Liver (tissue), 3 donors: Measurements from ENCODE around the gene NDUFAF8.

Source experiments
- FOXA1 ChIP-seq: IDR thresholded peaks from 2 replicates; pipeline ENCODE4 v1.6.1; 2016; ENCODE audit warnings: antibody characterized with exemption
- FOXA2 ChIP-seq: IDR thresholded peaks from 2 replicates; pipeline ENCODE4 v1.6.1; 2016; ENCODE audit warnings: antibody characterized with exemption
- GABPA ChIP-seq, 2 donors: IDR thresholded peaks in 1 of 2; conservative IDR thresholded peaks in 1 of 2; 2 replicates each; pipeline ENCODE4 v1.6.1; 2016; ENCODE audit warnings: antibody characterized with exemption in 2 of 2, mild to moderate bottlenecking in 1 of 2, moderate library complexity in 1 of 2
- YY1 ChIP-seq: IDR thresholded peaks from 2 replicates; pipeline ENCODE4 v1.6.1; 2016; ENCODE audit warnings: antibody characterized with exemption, mild to moderate bottlenecking
- TF ChIP-seq, protein P1 (sequence below): fragments of 150-350 bp; IDR thresholded peaks from 2 replicates; pipeline ENCODE4 v1.5.1; 2017; ENCODE audit warnings: improper control_type of control experiment, low read depth, low read length; ENCODE audit not compliant: missing input control
- TF ChIP-seq, protein P2 (sequence below): IDR thresholded peaks from 2 replicates; pipeline ENCODE4 v1.6.1; 2016; ENCODE audit warnings: antibody characterized with exemption, mild to moderate bottlenecking
- donor health status: healthy.
- donor health status: healthy.

DNA sequence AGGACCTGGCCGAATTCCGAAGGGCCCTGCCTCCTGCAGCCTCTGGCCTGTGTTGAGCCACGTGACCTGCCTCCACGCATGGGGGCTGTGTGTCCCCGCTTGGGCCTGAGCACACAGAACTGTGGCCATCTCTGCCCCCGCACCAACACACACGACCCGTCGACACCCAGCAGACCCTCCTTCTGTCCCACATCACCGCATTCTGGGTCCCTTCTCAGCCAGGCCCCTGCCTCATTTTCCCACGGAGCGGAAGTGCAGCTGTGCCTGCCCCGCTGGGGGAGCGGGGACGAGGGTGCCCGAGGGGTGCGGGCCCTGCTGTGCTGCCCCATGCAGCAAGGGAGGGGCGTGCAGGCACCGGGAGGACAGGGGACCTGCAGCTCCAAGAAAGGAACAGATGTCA lies 18.4 kb downstream of the NDUFAF8 start:
- TF ChIP-seq GABPA (IDR thresholded peaks at IDR 0.05 in 1 of 2, conservative IDR thresholded peaks at IDR 0.05 in 1 of 2) (no peak), FOXA1 (no peak), FOXA2 (no peak), YY1 (no peak)
- TF ChIP-seq, protein P1, sequence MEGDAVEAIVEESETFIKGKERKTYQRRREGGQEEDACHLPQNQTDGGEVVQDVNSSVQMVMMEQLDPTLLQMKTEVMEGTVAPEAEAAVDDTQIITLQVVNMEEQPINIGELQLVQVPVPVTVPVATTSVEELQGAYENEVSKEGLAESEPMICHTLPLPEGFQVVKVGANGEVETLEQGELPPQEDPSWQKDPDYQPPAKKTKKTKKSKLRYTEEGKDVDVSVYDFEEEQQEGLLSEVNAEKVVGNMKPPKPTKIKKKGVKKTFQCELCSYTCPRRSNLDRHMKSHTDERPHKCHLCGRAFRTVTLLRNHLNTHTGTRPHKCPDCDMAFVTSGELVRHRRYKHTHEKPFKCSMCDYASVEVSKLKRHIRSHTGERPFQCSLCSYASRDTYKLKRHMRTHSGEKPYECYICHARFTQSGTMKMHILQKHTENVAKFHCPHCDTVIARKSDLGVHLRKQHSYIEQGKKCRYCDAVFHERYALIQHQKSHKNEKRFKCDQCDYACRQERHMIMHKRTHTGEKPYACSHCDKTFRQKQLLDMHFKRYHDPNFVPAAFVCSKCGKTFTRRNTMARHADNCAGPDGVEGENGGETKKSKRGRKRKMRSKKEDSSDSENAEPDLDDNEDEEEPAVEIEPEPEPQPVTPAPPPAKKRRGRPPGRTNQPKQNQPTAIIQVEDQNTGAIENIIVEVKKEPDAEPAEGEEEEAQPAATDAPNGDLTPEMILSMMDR, result no peak
- TF ChIP-seq, protein P2, sequence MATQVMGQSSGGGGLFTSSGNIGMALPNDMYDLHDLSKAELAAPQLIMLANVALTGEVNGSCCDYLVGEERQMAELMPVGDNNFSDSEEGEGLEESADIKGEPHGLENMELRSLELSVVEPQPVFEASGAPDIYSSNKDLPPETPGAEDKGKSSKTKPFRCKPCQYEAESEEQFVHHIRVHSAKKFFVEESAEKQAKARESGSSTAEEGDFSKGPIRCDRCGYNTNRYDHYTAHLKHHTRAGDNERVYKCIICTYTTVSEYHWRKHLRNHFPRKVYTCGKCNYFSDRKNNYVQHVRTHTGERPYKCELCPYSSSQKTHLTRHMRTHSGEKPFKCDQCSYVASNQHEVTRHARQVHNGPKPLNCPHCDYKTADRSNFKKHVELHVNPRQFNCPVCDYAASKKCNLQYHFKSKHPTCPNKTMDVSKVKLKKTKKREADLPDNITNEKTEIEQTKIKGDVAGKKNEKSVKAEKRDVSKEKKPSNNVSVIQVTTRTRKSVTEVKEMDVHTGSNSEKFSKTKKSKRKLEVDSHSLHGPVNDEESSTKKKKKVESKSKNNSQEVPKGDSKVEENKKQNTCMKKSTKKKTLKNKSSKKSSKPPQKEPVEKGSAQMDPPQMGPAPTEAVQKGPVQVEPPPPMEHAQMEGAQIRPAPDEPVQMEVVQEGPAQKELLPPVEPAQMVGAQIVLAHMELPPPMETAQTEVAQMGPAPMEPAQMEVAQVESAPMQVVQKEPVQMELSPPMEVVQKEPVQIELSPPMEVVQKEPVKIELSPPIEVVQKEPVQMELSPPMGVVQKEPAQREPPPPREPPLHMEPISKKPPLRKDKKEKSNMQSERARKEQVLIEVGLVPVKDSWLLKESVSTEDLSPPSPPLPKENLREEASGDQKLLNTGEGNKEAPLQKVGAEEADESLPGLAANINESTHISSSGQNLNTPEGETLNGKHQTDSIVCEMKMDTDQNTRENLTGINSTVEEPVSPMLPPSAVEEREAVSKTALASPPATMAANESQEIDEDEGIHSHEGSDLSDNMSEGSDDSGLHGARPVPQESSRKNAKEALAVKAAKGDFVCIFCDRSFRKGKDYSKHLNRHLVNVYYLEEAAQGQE, result no peak
